ENCODE results near the gene RASGRP2.

The RASGRP2 gene

GRCh38 chr11:64764753-64765152 lies 20.8 kb upstream of the RASGRP2 start:
- POLR2A ChIA-PET: interaction anchor here (2.9 to 5.8 kb wide), 2 partner anchors 12 to 14 kb away, joined by 16 to 42 read pairs; partner anchors contain the start of gene SF1
- no peaks in the 10 kb centered on the region for H3K9me3 ChIP-seq (ENCODE audit: control insufficient read depth, insufficient read depth, low read depth, low read length)
- TF ChIP-seq ZNF624 (tag by site-specific recombination; IDR thresholded peaks at IDR 0.05) (no peak), ZNF18 (tag by site-specific recombination; IDR thresholded peaks at IDR 0.05) (no peak), MEIS1 (CRISPR knock-in tag; IDR thresholded peaks at IDR 0.05; ENCODE audit: borderline replicate concordance) (no peak), ZNF302 (tag by site-specific recombination; IDR thresholded peaks at IDR 0.05; ENCODE audit: low read depth) (no peak), ZBTB44 (tag by site-specific recombination; IDR thresholded peaks at IDR 0.05) (no peak), KLF1 (tag by site-specific recombination; IDR thresholded peaks at IDR 0.05) (no peak), REST (tag by site-specific recombination; IDR thresholded peaks at IDR 0.05) (no peak), ZFP3 (tag by site-specific recombination; IDR thresholded peaks at IDR 0.05; ENCODE audit: low read depth) (no peak), ZNF837 (tag by site-specific recombination; IDR thresholded peaks at IDR 0.05) (no peak), ZNF558 (tag by site-specific recombination; IDR thresholded peaks at IDR 0.05) (no peak), ZIC2 (tag by site-specific recombination; IDR thresholded peaks at IDR 0.05) (no peak), ZNF658 (tag by site-specific recombination; IDR thresholded peaks at IDR 0.05) (no peak), ZNF248 (tag by site-specific recombination; IDR thresholded peaks at IDR 0.05) (no peak), ZNF140 (tag by site-specific recombination; IDR thresholded peaks at IDR 0.05) (no peak), INSM2 (tag by site-specific recombination; IDR thresholded peaks at IDR 0.05) (no peak), GLI4 (tag by site-specific recombination; IDR thresholded peaks at IDR 0.05) (no peak)
- H3K36me3 ChIP-seq (ENCODE audit: control insufficient read depth in 2 of 2, insufficient read depth in 1 of 2, low read length in 2 of 2): peaks cover 0 to 79% of the 10 kb centered on the region in 2 experiments; a peak in 2 of 3 replicates
- H3K4me1 ChIP-seq (ENCODE audit: control insufficient read depth, insufficient read depth, low read length): peaks cover 7% of the 10 kb centered on the region
- CTCF ChIA-PET: interaction anchor here (0.7 to 4.0 kb wide), 4 partner anchors 9 to 128 kb away, joined by 3 to 22 read pairs (median 4); partner anchors contain the start of gene RASGRP2
- no peak overlapping the region for H3K4me3 ChIP-seq (ENCODE audit: low read depth, low read length)
- H3K27ac ChIP-seq (ENCODE audit: extremely low read depth, low read depth, low read length): peak overlapping the region; percentile 18; the same call in 1 of the 2 replicates

- ChIA-PET POLR2A (interaction anchor here (0.9 to 5.8 kb wide), 5 partner anchors 8 to 28 kb away, joined by 3 to 42 read pairs (median 4); partner anchors contain the start of gene SF1), CTCF (interaction anchor here (0.7 to 4.0 kb wide), 6 partner anchors 10 to 129 kb away, joined by 3 to 22 read pairs (median 4); partner anchors contain the start of gene RASGRP2)
- Histone ChIP-seq H3K27ac (ENCODE audit: extremely low read depth, low read depth, low read length) (peak overlapping the region; percentile 18), H3K9me3 (ENCODE audit: control insufficient read depth, insufficient read depth, low read depth, low read length) (no peaks in the 10 kb centered on the region), H3K4me3 (ENCODE audit: low read depth, low read length) (no peak overlapping the region), H3K36me3 (ENCODE audit: control insufficient read depth in 2 of 2, insufficient read depth in 1 of 2, low read length in 2 of 2) (peaks cover 0 to 73% of the 10 kb centered on the region in 2 experiments; a peak in 2 of 3 replicates), H3K4me1 (ENCODE audit: control insufficient read depth, insufficient read depth, low read length) (peaks cover 7% of the 10 kb centered on the region)
- TF ChIP-seq ZNF473 (tag by site-specific recombination; IDR thresholded peaks at IDR 0.05) (no peak), GLIS1 (tag by site-specific recombination; IDR thresholded peaks at IDR 0.05) (peak; percentile 91), FEZF1 (tag by site-specific recombination; IDR thresholded peaks at IDR 0.05) (peak; percentile 28), ZNF423 (tag by site-specific recombination; IDR thresholded peaks at IDR 0.05) (no peak), ZNF24 (tag by site-specific recombination; IDR thresholded peaks at IDR 0.05) (no peak), EGR2 (tag by site-specific recombination; IDR thresholded peaks at IDR 0.05; ENCODE audit: low read depth) (peak; percentile 89), PRDM10 (tag by site-specific recombination; IDR thresholded peaks at IDR 0.05) (0 out of 2 replicates have a peak, but pooled peaks have one; percentile 28)
These were observed 20.2 kb upstream of the RASGRP2 start for GRCh38 chr11:64764040-64764611.

Data from HEK293 (cell line).